HG02840 (cell line): ENCODE results near the gene DENND1C.

Source experiments
- ATAC-seq: cut with Tn5 transposase; IDR thresholded peaks from one replicate; pipeline ENCODE4 v1.9.1; 2021; ENCODE audit warnings: mild to moderate bottlenecking, moderate library complexity, moderate number of reproducible peaks; ENCODE audit not compliant: unreplicated experiment, low FRiP score

DENND1C gene

GRCh38 chr19:6425732-6426620 lies 55.6 kb downstream of the DENND1C start:
- no peak for ATAC-seq

DNA sequence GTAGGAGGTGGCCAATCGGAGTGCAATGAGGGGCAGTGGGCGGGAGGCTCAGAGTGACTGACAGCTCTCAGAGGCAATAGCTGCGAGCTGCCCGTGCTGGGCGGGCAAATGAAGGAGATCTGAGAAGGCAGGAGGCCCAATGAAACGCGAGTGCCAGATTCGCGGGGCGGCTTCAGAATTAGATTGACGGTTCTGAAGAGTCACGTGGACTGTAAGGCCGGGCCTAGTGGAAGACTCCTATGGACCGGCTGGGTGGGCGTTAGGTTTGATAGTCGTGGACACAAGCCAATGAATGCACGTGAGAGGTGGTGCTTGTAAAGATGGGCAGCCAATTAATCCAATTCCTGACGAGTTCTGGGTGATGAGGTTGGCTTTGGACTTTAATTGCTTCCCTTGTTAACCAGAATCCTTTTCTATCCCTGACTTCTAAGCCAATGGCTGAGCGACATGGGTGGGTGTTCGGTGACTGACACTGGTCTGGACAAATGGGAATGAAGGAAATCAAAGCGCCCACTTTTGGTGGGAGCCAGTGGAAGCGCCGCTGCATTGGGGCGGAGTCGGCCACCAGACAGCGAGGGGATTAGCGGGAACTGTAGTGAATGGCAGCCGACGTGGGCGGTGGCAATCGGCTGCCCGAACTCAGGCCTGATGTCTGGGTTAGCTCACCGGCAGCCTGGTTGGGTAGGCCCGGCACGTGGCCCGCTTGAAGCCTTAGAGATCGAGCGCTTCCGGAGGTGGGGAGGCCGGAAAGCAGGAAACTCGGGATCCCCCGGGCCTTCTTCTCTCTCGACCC lies 56.5 kb downstream of the DENND1C start:
- peak; percentile 86 for ATAC-seq

- no peak for ATAC-seq
These were observed 57.2 kb downstream of the DENND1C start, which contains the start of gene KHSRP for GRCh38 chr19:6424195-6424938. TSS of gene KHSRP (minus strand) at chr19:6424811. CDS start at chr19:6424701, 110 bp downstream.

DNA sequence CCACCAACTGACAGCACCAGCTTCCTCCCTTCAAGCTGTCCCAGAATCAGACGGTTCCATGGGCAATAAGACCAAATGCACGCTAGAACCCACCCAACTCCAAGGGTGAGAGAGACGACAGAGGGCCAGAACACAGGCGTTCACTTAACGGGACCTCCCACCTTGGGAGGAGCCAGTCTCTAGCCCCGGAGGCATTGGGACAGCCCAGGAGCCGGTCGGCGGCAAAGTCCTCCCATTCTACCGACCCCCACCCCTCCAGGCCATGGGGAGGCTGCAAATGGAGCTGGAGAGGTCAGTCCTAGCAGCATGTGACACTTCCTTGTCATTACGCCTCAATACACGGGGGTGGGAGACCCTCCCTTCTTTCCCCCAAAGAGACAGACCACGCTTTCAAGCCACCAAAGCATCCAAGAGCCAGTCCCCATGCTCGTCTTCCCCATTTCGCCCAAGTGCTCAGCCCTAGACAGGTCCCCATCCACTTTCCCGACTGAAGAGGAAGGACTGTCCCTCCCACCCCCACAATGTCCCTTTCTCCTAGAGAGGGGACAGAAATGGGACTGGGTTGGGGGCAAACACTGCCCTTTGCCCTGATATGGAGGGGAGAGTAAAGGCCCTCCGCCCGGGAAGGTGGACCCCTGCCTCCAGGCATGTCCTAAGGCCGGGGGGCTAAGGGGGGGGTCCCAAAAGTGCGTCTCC lies 57.9 kb downstream of the DENND1C start:
- ATAC-seq, result no peak

GRCh38 chr19:6421075-6422014 lies 60.2 kb downstream of the DENND1C start:
- ATAC-seq, result no peak

- no peak for ATAC-seq
These were observed 63.0 kb downstream of the DENND1C start for GRCh38 chr19:6418562-6418932.

GRCh38 chr19:6417713-6418561 lies 63.6 kb downstream of the DENND1C start:
- no peak for ATAC-seq
